ENCODE measurements around the gene ALG9. TPM values are rescaled to one million over a fixed set of nuclear protein-coding genes. Genes with fewer than 3 reads are reported as not detected.

Gene ALG9
- total RNA-seq, 4 donors from 2014 or later: 29.3 to 75.5 (median 49.0) TPM

DNA sequence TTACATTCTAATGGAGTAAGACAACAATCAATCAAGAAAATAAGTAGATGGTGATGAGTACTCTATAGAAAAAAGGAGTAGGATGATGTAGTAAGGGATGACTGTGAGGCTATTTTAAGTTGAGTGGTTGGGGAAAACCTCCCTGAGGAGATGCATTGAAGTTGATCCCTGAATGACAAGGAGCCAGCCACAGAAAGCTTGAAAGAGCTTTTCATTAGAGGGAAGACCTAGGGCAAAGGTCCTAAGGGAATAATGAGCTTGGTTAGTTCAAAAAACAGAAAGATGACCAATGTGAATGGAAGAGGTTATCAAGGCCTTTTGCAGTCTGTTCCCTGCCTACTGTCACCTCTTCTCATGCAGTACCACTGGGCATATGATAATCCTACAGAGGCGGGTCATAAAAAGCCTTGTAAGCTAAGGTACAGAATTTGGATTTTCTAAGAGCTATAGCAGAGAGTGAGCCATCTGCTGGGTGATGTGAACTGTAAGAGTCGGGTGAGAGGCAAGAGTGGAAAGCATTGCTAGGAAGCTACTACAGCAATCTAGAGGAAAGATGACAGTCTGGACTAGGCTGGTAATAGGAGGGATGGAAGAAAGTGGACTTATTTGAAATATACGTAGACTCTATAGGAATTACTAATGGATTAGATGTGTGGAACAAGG, 108.3 kb downstream of the ALG9 start:
- TF ChIP-seq, protein P1, sequence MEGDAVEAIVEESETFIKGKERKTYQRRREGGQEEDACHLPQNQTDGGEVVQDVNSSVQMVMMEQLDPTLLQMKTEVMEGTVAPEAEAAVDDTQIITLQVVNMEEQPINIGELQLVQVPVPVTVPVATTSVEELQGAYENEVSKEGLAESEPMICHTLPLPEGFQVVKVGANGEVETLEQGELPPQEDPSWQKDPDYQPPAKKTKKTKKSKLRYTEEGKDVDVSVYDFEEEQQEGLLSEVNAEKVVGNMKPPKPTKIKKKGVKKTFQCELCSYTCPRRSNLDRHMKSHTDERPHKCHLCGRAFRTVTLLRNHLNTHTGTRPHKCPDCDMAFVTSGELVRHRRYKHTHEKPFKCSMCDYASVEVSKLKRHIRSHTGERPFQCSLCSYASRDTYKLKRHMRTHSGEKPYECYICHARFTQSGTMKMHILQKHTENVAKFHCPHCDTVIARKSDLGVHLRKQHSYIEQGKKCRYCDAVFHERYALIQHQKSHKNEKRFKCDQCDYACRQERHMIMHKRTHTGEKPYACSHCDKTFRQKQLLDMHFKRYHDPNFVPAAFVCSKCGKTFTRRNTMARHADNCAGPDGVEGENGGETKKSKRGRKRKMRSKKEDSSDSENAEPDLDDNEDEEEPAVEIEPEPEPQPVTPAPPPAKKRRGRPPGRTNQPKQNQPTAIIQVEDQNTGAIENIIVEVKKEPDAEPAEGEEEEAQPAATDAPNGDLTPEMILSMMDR (IDR thresholded peaks at IDR 0.05; ENCODE audit: low read depth): no peak

DNA sequence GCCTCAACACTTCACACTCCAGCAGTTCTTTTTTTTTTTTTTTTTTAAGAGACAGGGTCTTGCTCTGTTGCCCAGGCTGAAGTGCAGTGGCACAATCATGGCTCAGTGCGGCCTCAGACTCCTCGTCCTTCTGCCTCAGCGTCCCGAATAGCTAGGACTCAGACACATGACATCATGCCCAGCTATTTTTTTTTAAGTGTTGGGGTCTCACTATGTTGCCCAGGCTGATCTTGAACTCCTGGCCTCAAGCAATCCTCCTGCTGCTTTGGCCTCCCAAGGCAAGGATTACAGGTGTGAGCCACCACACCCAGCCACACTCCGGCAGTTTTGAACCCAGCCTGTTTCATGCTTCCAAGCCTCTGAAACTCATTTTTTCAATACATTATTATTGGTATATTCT, 108.9 kb downstream of the ALG9 start:
- TF ChIP-seq, protein P1 (IDR thresholded peaks at IDR 0.05; ENCODE audit: low read depth): no peak

DNA sequence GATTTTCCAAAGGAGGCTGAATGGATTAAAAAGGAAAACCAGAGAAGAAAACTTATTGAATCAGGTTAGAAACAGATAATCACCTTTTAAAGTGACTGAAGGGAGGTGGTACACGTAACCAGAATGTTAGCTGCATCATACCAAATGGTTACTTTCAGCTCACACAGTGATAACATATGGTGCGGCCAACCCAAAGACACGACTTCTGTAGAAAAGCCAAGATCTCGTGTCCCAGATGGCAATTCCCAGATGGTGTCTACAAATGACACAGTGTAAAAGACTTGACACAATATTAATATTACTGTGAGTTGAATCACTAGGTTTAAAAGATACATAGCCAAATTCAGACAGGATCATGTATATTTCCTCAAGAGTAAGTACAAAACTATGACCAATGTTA, 110.3 kb downstream of the ALG9 start:
- TF ChIP-seq, protein P1 (IDR thresholded peaks at IDR 0.05; ENCODE audit: low read depth): no peak

DNA sequence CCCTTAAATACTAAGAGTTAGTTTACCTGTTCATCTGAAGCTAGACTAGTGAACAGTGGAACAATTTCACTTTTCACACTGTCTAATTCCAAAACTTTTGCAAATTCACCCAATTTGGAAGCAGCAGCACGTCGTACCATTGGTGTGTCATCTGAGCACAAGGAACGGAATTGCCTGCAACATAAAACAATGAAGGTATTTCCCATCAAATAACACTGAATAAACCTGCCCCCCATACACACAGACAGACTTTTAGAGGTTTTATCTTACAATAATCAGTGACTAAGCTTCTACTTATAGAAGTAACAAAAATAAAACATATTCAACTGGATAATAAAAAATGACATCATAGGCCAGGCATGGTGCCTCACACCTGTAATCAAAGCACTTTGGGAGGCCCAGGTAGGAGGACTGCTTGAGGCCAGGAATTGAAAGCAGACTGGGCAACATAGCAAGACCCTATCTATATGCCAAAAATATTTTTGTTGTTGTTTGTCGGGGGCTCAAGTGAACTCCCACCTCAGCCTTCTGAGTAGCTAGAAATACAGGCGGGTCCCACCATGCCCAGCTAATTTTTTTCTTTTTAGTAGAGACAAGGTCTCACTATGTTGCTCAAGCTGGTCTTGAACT, 111.5 kb downstream of the ALG9 start:
- TF ChIP-seq, protein P1 (IDR thresholded peaks at IDR 0.05; ENCODE audit: low read depth): no peak

DNA sequence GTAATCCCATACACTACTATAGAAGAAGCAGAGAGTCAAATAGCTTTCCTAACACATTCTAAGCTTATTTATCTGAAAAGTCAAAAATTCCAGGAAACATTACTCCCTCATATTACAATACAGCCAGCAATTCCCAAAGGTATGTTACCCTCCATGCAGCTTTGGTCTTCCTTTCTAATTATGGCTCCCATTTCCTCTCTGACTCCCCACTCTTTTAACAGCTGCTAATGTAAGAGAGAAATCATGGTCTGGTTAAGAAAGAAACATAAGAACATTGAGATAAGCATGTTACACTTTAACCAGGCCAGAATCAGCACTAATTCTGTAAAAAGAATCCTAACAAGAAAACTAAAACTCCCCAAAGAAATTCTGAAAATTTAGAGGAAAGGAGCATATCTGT, 112.0 kb downstream of the ALG9 start:
- TF ChIP-seq, protein P1 (IDR thresholded peaks at IDR 0.05; ENCODE audit: low read depth): no peak

DNA sequence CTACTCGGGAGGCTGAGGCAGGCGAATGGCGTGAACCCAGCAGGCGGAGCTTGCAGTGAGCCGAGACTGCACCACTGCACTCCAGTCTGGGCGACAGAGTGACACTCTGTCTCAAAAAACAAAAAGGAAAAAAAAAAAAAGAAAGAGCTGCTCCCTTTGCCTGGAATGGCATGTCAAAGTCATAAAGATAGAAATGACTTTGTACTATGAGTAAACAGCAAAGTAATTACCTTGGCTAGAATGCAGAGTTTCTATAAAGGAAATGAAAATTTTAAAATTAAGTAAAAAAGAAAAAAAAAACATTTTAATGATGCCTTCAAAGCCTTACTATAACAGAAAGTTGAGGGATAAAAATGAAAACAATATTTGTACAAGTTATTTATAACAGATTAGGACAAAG, 115.3 kb downstream of the ALG9 start:
- TF ChIP-seq, protein P1 (IDR thresholded peaks at IDR 0.05; ENCODE audit: low read depth): no peak

DNA sequence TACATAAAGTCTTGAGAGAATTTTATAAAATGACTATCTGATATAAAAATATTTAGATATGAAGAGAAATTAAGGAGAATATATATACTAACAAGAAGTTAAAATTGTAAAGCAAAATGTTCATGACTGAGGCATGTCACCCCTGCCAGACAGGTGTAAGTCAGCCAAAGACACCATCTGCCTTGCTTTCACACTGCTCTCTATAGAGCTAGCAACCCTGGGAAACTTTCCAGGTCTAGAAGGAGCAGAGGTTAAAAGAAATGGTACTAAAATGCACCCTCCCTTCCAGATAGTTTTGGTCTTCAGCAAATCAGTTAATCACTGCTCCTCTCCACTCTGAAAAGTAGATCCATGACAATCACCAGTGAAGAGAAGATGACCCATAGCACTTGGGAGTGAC, 121.7 kb downstream of the ALG9 start:
- TF ChIP-seq, protein P1 (IDR thresholded peaks at IDR 0.05; ENCODE audit: low read depth): no peak

All from subcutaneous adipose tissue (tissue), 4 donors.